ENCODE results near the gene INSR. TPM values are rescaled to one million over a fixed set of nuclear protein-coding genes. Genes with fewer than 3 reads are reported as not detected.

INSR gene
- total and polyA plus RNA-seq, 4 donors = 5.8 to 64.6 (median 20.9) TPM

DNA sequence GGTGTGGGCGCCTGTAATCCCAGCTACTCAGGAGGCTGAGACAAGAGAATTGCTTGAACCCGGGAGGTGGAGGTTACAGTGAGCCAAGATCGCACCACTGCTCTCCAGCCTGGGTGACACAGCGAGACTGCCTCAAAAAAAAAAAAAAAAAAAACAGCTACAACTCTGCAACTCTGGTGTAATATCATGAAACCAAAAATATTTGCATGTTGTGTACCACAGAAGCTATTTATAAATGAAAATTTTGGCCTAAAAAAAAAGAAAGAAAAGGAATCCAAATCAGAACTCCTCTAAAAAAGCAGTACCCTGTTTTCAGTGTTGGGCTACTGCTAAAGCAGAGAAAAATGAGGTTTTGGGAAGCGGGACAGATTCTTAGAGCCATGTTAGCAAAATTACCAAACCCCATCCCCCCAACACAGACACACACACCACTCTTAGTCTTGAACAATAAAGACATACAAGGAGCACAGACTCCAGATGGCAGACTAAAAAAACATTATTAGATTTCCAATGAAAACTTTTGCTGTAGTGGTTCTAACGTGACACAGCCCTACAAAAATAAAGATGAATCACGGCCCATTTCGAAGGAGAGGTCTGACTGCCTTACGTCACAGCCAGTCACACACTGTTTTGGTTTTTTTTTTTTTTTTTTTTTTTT, 51.5 kb downstream of the INSR start:
- Histone ChIP-seq H3K27ac (ENCODE audit: low read depth in 1 of 2, low read length in 1 of 2) (peak overlapping the region; percentile 31 to 75), H3K36me3 (ENCODE audit: control insufficient read depth in 4 of 4, insufficient read depth in 4 of 4, low read length in 4 of 4) (peaks cover 0 to 4% (median 0%) of the 10 kb centered on the region in 4 donors), H3K9me3 (ENCODE audit: control insufficient read depth in 4 of 4, insufficient read depth in 3 of 4, low read length in 3 of 4) (peaks cover 0 to 13% (median under 1%) of the 10 kb centered on the region in 4 donors), H3K27me3 (ENCODE audit: control insufficient read depth in 3 of 3, insufficient read depth in 3 of 3, low read length in 2 of 3) (no peaks in the 10 kb centered on the region), H3K9ac (ENCODE audit: insufficient read depth in 1 of 2, low read length in 2 of 2) (no peak overlapping the region), H3K4me1 (ENCODE audit: control insufficient read depth in 5 of 5, insufficient read depth in 5 of 5, low read length in 5 of 5) (peaks cover 0 to 16% (median 0%) of the 10 kb centered on the region in 5 donors), H3K4me3 (no peak overlapping the region)
- 73 to 77% methylated on average over 9 of the region's 9 CpGs for WGBS, 2 donors
- no peak for DNase-seq
- no peak for TF ChIP-seq CTCF (IDR thresholded peaks at IDR 0.05; ENCODE audit: control extremely low read depth, extremely low read depth)
- no peak for ATAC-seq (ENCODE audit: insufficient read depth, low FRiP score)

DNA sequence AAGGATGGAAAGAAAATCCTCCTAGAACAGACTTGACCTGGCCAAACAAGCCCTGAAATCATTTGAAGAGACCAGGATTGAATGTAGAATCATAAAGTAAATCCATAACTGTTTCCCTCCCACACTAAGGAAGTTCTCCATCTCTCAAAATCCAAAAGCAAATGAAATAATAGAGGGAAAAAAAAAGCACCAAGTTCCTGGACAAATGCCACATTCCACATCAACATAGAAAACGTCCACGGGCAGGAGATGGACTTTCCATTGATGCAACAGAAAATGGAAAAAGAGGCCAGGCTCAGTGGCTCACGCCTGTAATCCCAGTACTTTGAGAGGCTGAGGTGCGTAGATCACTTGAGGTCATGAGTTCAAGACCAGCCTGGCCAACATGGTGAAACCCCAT, 56.2 kb downstream of the INSR start:
- DNase-seq = peak in 1 of 3 donors; percentile 29
- TF ChIP-seq CTCF (IDR thresholded peaks at IDR 0.05; ENCODE audit: control extremely low read depth, extremely low read depth) = no peak
- H3K4me1 ChIP-seq (ENCODE audit: control insufficient read depth in 5 of 5, insufficient read depth in 5 of 5, low read length in 5 of 5) = peaks cover 0 to 15% (median 0%) of the 10 kb centered on the region in 5 donors
- no peak overlapping the region for H3K9ac ChIP-seq (ENCODE audit: insufficient read depth in 1 of 2, low read length in 2 of 2)
- WGBS, 2 donors = 65 to 75% methylated on average over 4 of the region's 4 CpGs
- no peak for ATAC-seq (ENCODE audit: insufficient read depth, low FRiP score)
- H3K27me3 ChIP-seq (ENCODE audit: control insufficient read depth in 3 of 3, insufficient read depth in 3 of 3, low read length in 2 of 3) = no peaks in the 10 kb centered on the region
- no peaks in the 10 kb centered on the region for H3K36me3 ChIP-seq (ENCODE audit: control insufficient read depth in 4 of 4, insufficient read depth in 4 of 4, low read length in 4 of 4)
- no peak overlapping the region for H3K4me3 ChIP-seq
- H3K9me3 ChIP-seq (ENCODE audit: control insufficient read depth in 4 of 4, insufficient read depth in 3 of 4, low read length in 3 of 4) = peaks cover 0 to 5% (median 0%) of the 10 kb centered on the region in 4 donors
- no peak overlapping the region for H3K27ac ChIP-seq (ENCODE audit: low read depth in 1 of 2, low read length in 1 of 2)

DNA sequence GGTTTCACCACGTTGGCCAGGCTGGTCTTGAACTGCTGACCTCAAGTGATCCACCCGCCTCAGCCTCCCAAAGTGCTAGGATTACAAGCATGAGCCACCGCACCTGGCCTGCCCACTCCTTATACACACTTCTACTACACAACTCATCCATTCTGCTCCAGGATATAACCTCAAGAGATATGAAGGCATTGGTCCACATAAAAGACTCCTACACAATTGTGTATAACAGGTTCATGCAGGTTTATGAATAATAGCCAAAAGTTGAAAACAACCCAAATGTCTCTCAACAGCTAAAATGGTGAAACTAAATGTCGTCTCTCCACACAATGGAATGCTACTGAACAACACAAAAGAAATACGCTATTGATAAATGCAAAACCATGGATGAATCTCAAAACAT, 58.1 kb downstream of the INSR start:
- peaks cover 0 to 5% (median 0%) of the 10 kb centered on the region in 4 donors for H3K9me3 ChIP-seq (ENCODE audit: control insufficient read depth in 4 of 4, insufficient read depth in 3 of 4, low read length in 3 of 4)
- TF ChIP-seq CTCF (IDR thresholded peaks at IDR 0.05; ENCODE audit: control extremely low read depth, extremely low read depth) = no peak
- H3K4me1 ChIP-seq (ENCODE audit: control insufficient read depth in 5 of 5, insufficient read depth in 5 of 5, low read length in 5 of 5) = peaks cover 0 to 15% (median 0%) of the 10 kb centered on the region in 5 donors
- no peak overlapping the region for H3K27ac ChIP-seq (ENCODE audit: low read depth in 1 of 2, low read length in 1 of 2)
- no peaks in the 10 kb centered on the region for H3K36me3 ChIP-seq (ENCODE audit: control insufficient read depth in 4 of 4, insufficient read depth in 4 of 4, low read length in 4 of 4)
- no peak overlapping the region for H3K4me3 ChIP-seq
- DNase-seq = no peak
- ATAC-seq (ENCODE audit: insufficient read depth, low FRiP score) = no peak
- H3K9ac ChIP-seq (ENCODE audit: insufficient read depth in 1 of 2, low read length in 2 of 2) = no peak overlapping the region
- H3K27me3 ChIP-seq (ENCODE audit: control insufficient read depth in 3 of 3, insufficient read depth in 3 of 3, low read length in 2 of 3) = no peaks in the 10 kb centered on the region
- WGBS, 2 donors = 69 to 73% methylated on average over 5 of the region's 5 CpGs

Data from lung (tissue), 12 donors.